Measurements from ENCODE around the gene AP4S1.

DNA sequence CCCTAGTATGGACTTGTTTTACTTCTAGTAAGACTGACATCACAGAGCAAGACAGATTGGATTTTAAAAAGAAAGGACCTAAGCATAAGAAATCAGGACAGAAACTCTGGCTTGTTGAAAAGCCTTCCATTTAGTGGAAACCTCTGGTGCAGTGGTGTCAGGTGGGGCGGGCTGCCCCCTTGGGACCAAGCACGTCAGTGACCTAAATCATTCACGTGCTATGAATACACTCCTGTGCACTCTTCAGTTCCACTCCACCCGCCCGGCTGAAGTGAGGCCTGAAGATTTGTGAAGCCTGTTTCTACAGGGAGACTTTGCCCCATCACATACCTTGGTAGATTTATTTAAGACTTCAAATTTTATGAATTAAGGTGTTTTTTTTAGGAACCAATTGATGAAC is 58.9 kb downstream of the AP4S1 start:
- no peak for TF ChIP-seq TAF1 (IDR thresholded peaks at IDR 0.05; ENCODE audit: low read depth, low read length)
- no peak for TF ChIP-seq SPI1 (IDR thresholded peaks at IDR 0.05; ENCODE audit: low read depth, low read length)
- TF ChIP-seq POLR2AphosphoS5 (IDR thresholded peaks at IDR 0.05; ENCODE audit: low read depth, low read length) = no peak
- no peak for TF ChIP-seq POLR2A (IDR thresholded peaks at IDR 0.05; ENCODE audit: low read depth, low read length)
- TF ChIP-seq PAX5 (IDR thresholded peaks at IDR 0.05; ENCODE audit: insufficient read depth, low read length, severe bottlenecking) = no peak
